GM20000 (cell line): Measurements from ENCODE around the gene NMBR.
"Not testable (repeated sequence)": the region's sequence is repeated elsewhere in the genome, so short reads cannot be mapped to it uniquely, and the experiment has no call there.

Source experiments
- DNase-seq: peaks from one replicate; pipeline ENCODE4 v3.0.0; 2012; ENCODE audit warnings: low spot score
- TF ChIP-seq, protein P1 (sequence below): IDR thresholded peaks from 2 replicates; pipeline ENCODE4 v1.5.1; 2012; ENCODE audit warnings: mild to moderate bottlenecking, control low read depth; ENCODE audit errors: extremely low read depth, missing control alignments

The NMBR gene

DNA sequence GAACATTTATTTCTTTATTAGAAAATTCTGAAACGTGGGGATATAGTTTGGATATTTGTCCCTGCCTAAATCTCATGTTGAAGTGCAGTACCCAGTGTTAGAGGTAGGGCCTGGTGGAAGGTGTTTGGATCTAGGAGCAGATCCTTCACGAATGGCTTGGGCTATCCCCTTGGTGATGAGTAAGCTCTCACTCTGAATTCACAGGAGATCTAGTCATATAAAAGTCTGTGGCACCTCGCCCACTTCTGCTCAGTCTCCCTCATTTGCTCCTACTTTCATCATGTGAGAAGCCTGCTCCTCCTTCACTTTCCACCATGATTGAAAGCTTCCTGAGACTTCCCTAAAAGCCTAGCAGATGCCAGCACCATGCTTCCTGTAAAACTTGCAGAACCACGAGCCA lies 111.0 kb downstream of the NMBR start:
- DNase-seq: no peak
- TF ChIP-seq, protein P1, sequence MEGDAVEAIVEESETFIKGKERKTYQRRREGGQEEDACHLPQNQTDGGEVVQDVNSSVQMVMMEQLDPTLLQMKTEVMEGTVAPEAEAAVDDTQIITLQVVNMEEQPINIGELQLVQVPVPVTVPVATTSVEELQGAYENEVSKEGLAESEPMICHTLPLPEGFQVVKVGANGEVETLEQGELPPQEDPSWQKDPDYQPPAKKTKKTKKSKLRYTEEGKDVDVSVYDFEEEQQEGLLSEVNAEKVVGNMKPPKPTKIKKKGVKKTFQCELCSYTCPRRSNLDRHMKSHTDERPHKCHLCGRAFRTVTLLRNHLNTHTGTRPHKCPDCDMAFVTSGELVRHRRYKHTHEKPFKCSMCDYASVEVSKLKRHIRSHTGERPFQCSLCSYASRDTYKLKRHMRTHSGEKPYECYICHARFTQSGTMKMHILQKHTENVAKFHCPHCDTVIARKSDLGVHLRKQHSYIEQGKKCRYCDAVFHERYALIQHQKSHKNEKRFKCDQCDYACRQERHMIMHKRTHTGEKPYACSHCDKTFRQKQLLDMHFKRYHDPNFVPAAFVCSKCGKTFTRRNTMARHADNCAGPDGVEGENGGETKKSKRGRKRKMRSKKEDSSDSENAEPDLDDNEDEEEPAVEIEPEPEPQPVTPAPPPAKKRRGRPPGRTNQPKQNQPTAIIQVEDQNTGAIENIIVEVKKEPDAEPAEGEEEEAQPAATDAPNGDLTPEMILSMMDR: no peak

DNA sequence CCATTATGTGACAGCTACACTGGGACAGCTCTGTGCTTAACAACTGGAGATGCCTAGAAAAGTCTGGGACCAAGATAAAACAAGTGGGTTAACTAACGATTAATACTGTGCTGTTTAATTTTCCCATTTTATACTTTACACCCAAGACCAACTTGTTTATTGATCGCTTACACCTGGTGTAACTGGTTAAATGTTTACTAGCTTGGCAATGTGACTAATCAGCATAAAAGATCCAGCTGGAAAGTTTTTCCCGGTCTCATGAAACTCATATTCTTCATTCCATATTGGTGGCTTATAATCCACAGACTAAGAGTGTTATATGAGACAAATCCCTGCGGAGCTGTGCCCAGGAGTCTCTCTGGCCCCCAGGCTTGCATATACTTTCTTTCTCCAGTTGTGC lies 115.9 kb downstream of the NMBR start:
- no peak for DNase-seq
- TF ChIP-seq, protein P1: no peak

DNA sequence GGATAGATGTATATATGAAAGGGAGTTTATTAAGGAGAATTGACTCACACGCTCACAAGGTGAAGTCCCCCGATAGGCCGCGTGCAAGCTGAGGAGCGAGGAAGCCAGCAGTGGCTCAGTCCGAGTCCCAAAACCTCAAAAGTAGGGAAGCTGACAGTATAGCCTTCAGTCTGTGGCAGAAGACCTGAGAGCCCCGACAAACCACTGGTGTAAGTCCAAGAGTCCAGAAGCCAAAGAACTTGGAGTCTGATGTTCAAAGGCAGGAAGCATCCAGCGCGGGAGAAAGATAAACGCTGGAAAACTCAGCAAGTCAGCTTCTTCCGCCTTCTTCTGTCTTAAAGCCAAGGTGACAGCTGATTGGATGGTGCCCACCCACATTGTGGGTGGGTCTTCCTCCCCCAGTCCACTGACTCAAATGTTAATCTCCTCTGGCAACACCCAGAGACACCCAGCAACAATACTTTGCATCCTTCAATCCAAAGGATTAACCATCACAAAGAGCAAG lies 116.8 kb downstream of the NMBR start:
- no peak for DNase-seq
- TF ChIP-seq, protein P1: no peak

DNA sequence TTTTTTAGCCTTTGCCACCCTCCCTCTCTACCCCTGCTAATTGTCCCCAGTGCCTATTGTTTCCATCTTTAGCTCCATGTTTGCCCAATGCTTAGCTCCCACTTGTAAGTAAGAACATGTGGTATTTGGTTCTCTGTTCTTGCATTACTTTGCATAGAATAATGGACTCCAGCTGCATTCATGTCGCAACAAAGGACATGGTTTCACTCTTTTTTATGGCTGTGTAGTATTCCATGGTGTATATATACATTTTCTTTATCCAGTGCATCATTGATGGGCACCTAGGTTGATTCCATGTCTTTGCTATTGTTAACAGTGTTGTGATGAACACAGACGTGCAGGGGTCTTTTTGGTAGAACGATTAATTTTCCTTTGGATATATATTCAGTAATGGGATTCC lies 118.4 kb downstream of the NMBR start:
- TF ChIP-seq, protein P1: no peak
- no peak for DNase-seq

DNA sequence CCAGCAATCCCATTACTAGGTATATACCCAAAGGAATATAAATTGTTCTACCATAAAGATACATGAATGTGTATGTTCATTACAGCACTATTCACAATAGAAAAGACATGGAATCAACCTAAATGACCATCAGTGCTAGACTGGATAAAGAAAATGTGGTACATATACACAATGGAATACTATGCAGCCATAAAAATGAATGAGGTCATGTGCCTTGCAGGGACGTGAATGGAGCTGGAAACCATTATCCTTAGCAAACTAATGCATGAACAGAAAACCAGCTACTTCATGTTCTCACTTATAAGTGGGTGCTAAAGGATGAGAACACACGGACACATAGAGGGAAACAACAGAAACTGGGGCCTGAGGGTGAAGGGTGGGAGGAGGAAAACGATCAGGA lies 119.1 kb downstream of the NMBR start:
- DNase-seq: not testable (repeated sequence)

DNA sequence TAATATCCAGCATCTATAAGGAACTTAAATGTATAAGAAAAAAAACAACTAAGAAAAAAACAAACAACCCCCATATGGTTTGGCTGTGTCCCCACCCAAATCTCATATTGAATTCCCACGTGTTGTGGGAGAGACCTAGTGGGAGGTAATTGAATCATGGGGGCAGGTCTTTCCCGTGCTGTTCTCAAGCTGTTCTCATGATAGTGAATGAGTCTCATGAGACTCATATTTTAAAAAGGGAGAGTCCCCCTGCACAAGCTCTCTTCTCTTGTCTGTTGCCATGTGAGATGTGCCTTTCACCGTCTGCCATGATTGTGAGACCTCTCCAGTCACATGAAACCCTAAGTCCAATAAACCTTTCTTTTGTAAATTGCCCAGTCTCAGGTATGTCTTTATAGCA lies 119.8 kb downstream of the NMBR start:
- no peak for DNase-seq
- TF ChIP-seq, protein P1: no peak

DNA sequence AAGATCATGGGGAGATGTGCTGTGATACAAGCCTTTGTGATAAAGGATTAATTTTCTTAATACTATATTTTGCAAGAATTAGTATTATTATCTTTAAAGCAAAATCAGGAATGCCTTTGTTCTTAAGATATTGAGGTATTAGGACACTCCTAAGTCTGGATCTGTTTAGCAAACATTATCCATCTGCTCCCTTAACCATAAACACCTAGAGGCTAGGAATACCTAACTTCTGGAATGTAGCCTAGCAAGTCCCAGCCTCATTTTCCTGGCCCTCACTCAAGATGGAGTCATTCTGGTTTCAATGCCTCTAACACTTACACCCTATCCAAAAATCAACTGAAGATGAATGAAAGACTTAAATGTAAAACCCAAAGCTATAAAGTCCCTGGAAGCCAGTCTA lies 120.5 kb downstream of the NMBR start:
- no peak for DNase-seq

More for the DNA sequence above, 120.5 kb downstream of the NMBR start:
- TF ChIP-seq, protein P1: no peak
